Measurements from ENCODE around the gene TYW1.
"Not testable (repeated sequence)": the region's sequence is repeated elsewhere in the genome, so short reads cannot be mapped to it uniquely, and the experiment has no call there.

DNA sequence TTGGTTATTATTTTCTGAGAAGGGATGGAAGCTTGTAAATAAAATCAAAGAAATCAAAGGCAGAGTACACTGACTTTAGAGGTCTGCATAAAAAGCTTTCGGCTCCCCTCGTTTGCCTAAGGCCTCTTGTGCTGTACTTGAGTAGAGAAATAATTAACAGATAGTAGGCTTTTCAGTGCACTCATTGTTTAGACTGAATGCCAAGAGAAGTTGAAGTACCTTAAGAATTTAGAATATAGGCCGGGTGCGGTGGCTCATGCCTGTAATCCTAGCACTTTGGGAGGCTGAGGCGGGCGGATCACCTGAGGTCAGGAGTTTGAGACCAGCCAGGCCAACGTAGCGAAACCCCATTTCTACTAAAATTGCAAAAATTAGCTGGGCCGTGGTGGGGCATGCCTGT, 232.4 kb downstream of the TYW1 start:
- TF ChIP-seq POLR2A (IDR thresholded peaks at IDR 0.05; ENCODE audit: low read depth); POLR2AphosphoS5 (IDR thresholded peaks at IDR 0.05); CTCF (IDR thresholded peaks at IDR 0.05): not testable (repeated sequence)

Measured in esophagus muscularis mucosa (tissue), 3 donors.